Rectal smooth muscle tissue (tissue), 1 donor: ENCODE data around the gene HSD17B3.
A peak's percentile ranks its signal among the peaks of the same experiment; 100 is the strongest.
"Not testable (repeated sequence)": the region's sequence is repeated elsewhere in the genome, so short reads cannot be mapped to it uniquely, and the experiment has no call there.

ENCODE experiments used
- H3K27ac ChIP-seq: one replicate; pipeline ENCODE4 v1.7.0; 2013; ENCODE audit warnings: low read depth, low read length, inconsistent platforms
- H3K27me3 ChIP-seq: one replicate; pipeline ENCODE4 v1.7.0; 2013; ENCODE audit warnings: low read length; ENCODE audit not compliant: control insufficient read depth, insufficient read depth
- H3K36me3 ChIP-seq: one replicate; pipeline ENCODE4 v1.7.0; 2013; ENCODE audit warnings: low read length; ENCODE audit not compliant: control insufficient read depth, insufficient read depth
- H3K4me1 ChIP-seq: one replicate; pipeline ENCODE4 v1.7.0; 2013; ENCODE audit warnings: low read length; ENCODE audit not compliant: control insufficient read depth, insufficient read depth
- H3K4me3 ChIP-seq: one replicate; pipeline ENCODE4 v1.7.0; 2013; ENCODE audit warnings: low read length
- H3K9ac ChIP-seq: one replicate; pipeline ENCODE4 v1.7.0; 2013; ENCODE audit warnings: low read length

The HSD17B3 gene

DNA sequence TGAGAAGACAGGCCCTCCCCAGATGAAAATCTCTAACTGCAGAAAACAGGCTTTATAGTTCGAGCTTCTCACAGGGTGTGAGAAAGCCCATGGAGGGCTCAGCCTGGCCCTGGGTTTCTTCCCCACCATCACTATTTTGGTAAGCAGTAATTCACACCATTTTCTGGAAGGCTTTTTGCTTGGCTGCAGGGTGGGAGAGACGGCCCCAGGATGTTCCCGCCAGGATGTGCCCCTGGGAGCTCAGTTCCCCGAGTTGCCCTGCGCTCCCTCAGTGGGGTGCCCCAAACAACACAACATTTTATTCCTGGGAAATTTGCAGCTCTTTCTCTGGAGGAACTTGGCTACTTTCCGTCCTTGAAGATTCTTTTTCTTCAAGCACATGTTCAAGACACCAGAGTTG is 100.8 kb downstream of the HSD17B3 start:
- Histone ChIP-seq H3K4me1 (no peaks in the 10 kb centered on the region), H3K27me3 (no peaks in the 10 kb centered on the region), H3K27ac (no peak overlapping the region), H3K4me3 (no peak overlapping the region), H3K36me3 (no peaks in the 10 kb centered on the region), H3K9ac (no peak overlapping the region)

DNA sequence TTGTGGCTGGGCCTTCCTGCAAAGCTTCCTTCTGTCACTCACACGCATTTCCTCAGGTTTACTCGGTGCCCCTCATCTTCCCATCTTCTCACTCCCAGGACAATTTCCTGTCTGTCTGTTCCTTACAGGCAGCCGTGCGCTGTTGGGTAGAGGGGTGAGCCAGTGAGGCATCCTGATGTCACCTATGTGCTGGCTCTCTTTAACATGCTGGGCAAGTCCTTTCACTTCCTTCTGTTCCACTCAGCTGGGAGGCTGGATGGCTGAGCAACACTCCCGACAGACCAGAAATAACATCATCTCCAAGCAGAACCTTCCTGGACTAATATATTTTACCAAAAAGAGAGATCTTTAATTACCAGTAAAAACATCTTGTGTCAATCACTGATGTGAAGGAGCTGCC is 103.0 kb downstream of the HSD17B3 start:
- Histone ChIP-seq H3K4me1 (no peaks in the 10 kb centered on the region), H3K27me3 (no peaks in the 10 kb centered on the region), H3K36me3 (no peaks in the 10 kb centered on the region), H3K27ac (no peak overlapping the region), H3K4me3 (no peak overlapping the region), H3K9ac (no peak overlapping the region)

DNA sequence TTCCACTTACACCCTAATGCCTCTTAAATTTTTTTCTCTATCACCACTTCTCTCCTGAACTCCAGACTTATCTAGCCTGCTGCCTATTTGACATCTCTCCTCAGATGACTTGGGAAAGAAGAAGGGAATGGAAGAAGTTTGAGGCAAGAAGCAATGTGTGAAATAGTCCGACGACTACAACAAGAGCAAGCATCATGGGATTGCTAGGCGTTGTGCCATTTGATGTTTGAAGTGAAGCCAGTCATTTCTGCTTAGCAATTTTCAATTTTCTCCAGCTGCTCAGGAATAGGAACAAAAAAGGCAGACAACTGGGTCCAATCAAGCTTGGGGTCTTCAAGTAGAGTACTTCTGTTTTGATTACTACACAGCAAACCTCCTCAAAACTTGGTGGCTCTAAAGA is 106.4 kb downstream of the HSD17B3 start:
- H3K27me3 ChIP-seq: no peaks in the 10 kb centered on the region
- no peaks in the 10 kb centered on the region for H3K36me3 ChIP-seq
- no peak overlapping the region for H3K4me3 ChIP-seq

DNA sequence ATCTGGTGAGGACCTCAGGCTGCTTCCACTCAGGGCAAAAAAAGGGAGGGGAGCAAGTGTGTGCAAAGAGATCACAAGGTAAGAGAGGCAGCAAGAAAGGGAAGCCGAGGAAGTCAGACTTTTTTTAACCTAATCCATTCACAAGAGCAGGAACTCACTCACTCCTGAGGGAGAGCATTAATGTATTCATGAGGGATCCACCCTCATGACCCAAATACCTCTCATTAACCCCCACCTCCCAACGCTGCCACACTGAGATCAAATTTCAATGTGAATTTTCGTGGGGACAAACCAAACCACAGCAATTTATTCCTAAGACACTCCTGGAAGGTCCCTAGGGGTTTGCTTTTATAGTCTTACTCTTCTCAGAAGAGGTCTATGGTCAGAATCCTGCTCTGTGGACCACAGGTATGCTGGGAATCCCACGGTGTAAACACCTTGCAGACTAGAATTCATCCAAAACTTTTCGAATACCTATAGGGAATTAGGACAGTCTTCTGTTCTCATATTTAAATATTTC is 108.7 kb downstream of the HSD17B3 start:
- Histone ChIP-seq H3K36me3 (no peaks in the 10 kb centered on the region), H3K27me3 (no peaks in the 10 kb centered on the region), H3K4me1 (no peaks in the 10 kb centered on the region), H3K4me3 (no peak overlapping the region), H3K27ac (no peak overlapping the region), H3K9ac (no peak overlapping the region)

More for the DNA sequence above, 106.4 kb downstream of the HSD17B3 start:
- Histone ChIP-seq H3K4me1 (no peaks in the 10 kb centered on the region), H3K9ac (no peak overlapping the region), H3K27ac (no peak overlapping the region)

DNA sequence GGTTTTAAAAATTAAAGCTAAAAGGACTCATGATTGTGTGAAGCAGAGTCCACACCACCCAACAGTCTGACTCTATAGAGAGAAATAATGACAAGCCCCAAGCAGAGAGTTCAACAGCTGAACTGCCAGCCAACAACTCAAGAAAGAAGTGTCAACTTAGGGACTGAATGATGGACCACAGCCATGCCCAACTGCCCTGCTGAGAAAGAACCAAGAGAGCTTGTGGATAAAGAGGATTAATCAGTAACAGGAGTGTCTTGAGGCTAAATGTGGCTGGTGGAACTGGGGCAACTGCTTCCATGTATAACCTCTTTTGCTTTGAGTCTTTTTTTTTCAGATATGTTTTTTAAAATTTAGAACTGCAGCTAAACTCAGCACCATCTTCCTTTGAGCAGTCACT is 109.3 kb downstream of the HSD17B3 start:
- H3K9ac ChIP-seq: no peak overlapping the region

DNA sequence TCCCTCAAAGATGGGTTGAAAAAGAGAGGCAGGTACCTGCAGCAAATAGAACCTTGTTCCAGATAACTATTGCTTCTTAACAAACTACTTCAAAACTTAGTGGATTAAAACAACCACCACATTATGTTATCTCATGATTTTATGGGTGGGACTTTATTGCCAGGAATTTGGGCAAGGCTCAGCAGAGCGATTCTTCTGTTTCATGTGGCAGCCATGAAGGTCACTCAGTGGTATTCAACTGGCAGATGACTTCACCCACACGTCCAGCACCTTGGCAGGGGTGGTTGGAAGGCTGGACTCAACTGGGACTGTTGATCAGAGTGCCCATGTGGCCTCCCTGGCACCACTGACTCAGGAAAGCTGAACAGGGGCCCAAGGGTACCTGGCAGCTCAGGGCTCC is 112.0 kb downstream of the HSD17B3 start:
- Histone ChIP-seq H3K4me3 (no peak overlapping the region), H3K4me1 (no peaks in the 10 kb centered on the region), H3K36me3 (no peaks in the 10 kb centered on the region), H3K9ac (no peak overlapping the region), H3K27ac (no peak overlapping the region), H3K27me3 (no peaks in the 10 kb centered on the region)

More for the DNA sequence above, 109.3 kb downstream of the HSD17B3 start:
- no peaks in the 10 kb centered on the region for H3K36me3 ChIP-seq
- H3K4me1 ChIP-seq: no peaks in the 10 kb centered on the region
- no peak overlapping the region for H3K4me3 ChIP-seq
- H3K27ac ChIP-seq: no peak overlapping the region
- no peaks in the 10 kb centered on the region for H3K27me3 ChIP-seq

DNA sequence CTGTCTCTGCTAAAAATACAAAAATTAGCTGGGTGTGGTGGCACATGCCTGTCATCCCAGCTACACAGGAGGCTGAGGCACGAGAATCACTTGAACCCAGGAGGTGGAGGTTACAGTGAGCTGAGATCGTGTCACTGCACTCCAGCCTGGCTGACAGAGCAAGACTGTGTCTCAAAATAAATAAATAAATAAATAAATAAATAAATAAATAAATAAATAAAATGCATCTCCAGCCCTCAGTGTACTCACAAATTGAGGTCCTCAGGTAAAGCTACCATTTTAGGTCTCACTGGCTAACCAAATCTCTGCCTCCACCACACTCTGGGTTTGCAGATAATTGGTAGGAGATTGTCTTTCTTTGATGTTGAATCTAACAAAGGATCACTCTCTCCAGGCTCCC is 112.4 kb downstream of the HSD17B3 start:
- H3K27me3 ChIP-seq, H3K4me3 ChIP-seq, H3K27ac ChIP-seq, H3K4me1 ChIP-seq, H3K36me3 ChIP-seq, H3K9ac ChIP-seq: not testable (repeated sequence)

DNA sequence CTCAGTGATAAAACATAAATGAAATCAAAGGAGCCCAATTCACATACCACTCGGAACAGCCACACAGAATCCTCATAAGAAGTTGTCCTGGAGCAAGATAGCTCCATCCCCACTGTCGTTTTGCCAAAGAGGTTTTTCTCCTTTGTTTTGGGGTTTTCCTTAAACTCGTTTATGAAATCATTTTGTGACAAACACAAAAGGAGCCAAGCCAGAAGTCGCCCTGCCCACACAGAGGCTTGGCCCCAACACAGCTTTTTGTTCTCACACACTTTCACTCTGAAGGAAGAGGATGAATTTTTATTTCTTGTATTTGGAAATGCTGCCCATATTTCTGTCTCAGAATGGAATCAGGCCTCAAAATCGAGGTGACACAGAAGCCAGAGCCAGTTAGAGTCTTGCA is 113.4 kb downstream of the HSD17B3 start:
- no peaks in the 10 kb centered on the region for H3K27me3 ChIP-seq
- H3K4me3 ChIP-seq: no peak overlapping the region
- no peaks in the 10 kb centered on the region for H3K4me1 ChIP-seq
- H3K9ac ChIP-seq: no peak overlapping the region
- no peaks in the 10 kb centered on the region for H3K36me3 ChIP-seq
- H3K27ac ChIP-seq: no peak overlapping the region

DNA sequence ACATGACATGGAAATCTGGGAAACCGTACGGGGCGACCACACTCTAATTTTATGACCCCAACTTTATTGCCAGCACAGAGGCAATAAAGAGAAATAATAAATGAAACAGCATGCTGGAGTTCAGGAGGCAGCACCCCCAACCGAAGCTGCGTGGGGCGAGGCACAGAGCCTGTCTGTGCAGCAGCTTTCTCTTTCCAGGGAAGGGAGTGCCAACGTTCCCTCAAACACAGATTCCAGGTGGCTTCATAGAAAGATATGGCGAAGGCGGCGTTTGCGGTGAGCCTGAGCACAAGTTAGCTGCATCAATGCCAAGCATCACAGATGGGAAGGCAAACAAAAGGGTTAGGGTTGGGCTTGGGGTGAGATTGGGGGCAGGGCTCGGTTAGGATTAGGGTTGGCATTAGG is 114.8 kb downstream of the HSD17B3 start:
- Histone ChIP-seq H3K4me3 (no peak overlapping the region), H3K36me3 (no peaks in the 10 kb centered on the region), H3K27ac (no peak overlapping the region), H3K27me3 (no peaks in the 10 kb centered on the region), H3K9ac (no peak overlapping the region), H3K4me1 (no peaks in the 10 kb centered on the region)

DNA sequence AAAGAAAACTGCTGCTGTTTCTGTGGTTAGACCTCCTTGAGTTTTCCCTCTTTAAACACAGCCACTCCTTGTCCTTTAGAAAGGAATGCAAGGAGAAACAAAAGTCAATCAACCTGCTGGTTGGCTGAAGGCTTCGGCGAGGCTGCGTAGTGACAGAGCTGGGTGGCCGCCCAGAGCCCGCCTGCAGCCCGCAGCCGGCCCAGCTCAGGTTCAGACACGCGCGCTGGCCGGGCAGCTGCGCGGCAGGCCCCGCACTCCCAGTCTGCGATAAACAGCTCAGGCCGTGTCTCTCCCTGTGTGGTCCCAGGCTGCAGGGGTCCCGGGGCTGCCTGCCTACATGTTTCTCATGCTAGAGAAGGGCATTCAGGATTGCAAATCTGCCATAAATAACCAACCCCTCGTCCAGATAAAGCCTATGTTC is 115.4 kb downstream of the HSD17B3 start:
- Histone ChIP-seq H3K36me3 (no peaks in the 10 kb centered on the region), H3K4me3 (peak overlapping the region; percentile 25), H3K9ac (no peak overlapping the region), H3K27me3 (no peaks in the 10 kb centered on the region), H3K27ac (peak overlapping the region; percentile 43), H3K4me1 (no peaks in the 10 kb centered on the region)

DNA sequence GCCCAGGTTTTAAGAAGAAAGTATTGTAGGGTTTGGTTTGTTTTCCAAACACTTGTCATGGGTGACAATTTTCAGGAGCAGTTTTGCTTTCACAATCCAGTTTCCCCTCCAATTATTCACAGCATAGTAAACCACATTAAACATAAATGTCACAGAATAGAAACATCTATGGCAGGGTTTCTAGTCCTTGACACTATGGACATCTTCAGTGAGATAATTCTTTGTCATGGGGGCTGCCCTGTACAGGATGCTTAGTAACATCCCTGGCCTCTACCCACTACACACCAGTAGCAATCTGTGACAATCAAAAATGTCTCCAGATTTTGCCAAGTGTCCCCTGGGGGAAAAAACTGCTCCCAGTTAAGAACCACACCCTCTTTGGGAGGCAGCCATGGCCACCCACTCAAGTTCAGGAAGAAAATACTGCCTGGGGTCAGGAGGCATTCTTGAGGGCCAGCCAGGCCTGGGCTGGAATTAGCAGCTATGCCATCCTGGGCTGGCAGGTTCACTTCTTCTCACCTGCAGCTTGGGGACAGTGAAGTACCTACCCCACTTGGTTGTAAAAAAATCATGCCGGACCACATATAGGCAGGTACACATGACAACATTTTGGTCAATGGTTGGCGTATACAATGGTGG is 116.3 kb downstream of the HSD17B3 start:
- Histone ChIP-seq H3K27ac (no peak overlapping the region), H3K4me1 (no peaks in the 10 kb centered on the region), H3K27me3 (no peaks in the 10 kb centered on the region), H3K9ac (no peak overlapping the region), H3K4me3 (no peak overlapping the region), H3K36me3 (no peaks in the 10 kb centered on the region)
